OCI-LY7 (cell line): ENCODE data around the gene KIF25. TPM values are rescaled to one million over a fixed set of nuclear protein-coding genes. Genes with fewer than 3 reads are reported as not detected.

Source experiments
- BruUV-seq: library from RNA; stranded (reverse); fragments of 400-500 nt; replicated peaks from 2 replicates; lab custom pipeline; 2021; lab: Mats Ljungman, UMichigan
- CTCF ChIA-PET: fragments of 300-600 bp; sonication (Branson Sonifier 250); formaldehyde crosslinking; loops from one replicate; lab custom pipeline; 2022; ENCODE audit warnings: antibody characterized with exemption; ENCODE audit not compliant: unreplicated experiment; lab: Charles Lee
- POLR2A ChIA-PET: fragments of 300-600 bp; sonication (Branson Sonifier 250); formaldehyde crosslinking; loops from one replicate; lab custom pipeline; 2022; ENCODE audit warnings: antibody characterized with exemption; lab: Charles Lee
- DNase-seq: peaks from one replicate; pipeline ENCODE4 v3.0.0-alpha.2; 2015; ENCODE audit warnings: low spot score
- H2AFZ ChIP-seq: fragments of 200-600 bp; sonication (generic), shearing (Covaris generic); 2 replicates; pipeline ENCODE4 v1.6.1; 2014; ENCODE audit warnings: mild to moderate bottlenecking, antibody characterized with exemption, low read length, moderate library complexity
- H3K27ac ChIP-seq: fragments of 200-600 bp; sonication (generic); 2 replicates; pipeline ENCODE4 v1.5.1; 2014; ENCODE audit warnings: mixed run types, low read depth, mild to moderate bottlenecking, moderate library complexity, low read length, inconsistent platforms; ENCODE audit not compliant: poor library complexity, severe bottlenecking
- H3K36me3 ChIP-seq: fragments of 200-600 bp; sonication (generic); 2 replicates; pipeline ENCODE4 v1.6.1; 2014; ENCODE audit warnings: mild to moderate bottlenecking, antibody characterized with exemption, low read length, moderate library complexity, mixed read lengths; ENCODE audit not compliant: insufficient read depth
- H3K4me1 ChIP-seq: fragments of 200-600 bp; sonication (generic); 2 replicates; pipeline ENCODE4 v1.5.1; 2014; ENCODE audit warnings: mild to moderate bottlenecking, low read length; ENCODE audit not compliant: insufficient read depth, poor library complexity, severe bottlenecking
- H3K4me2 ChIP-seq: fragments of 200-600 bp; sonication (generic); 2 replicates; pipeline ENCODE4 v1.6.1; 2014; ENCODE audit warnings: mild to moderate bottlenecking, low read length
- H3K4me3 ChIP-seq: fragments of 200-600 bp; sonication (generic); 2 replicates; pipeline ENCODE4 v1.5.1; 2014; ENCODE audit warnings: mild to moderate bottlenecking, low read depth, low read length; ENCODE audit not compliant: poor library complexity, severe bottlenecking
- H3K79me2 ChIP-seq: fragments of 200-600 bp; sonication (generic); 2 replicates; pipeline ENCODE4 v1.6.1; 2016; ENCODE audit warnings: low read depth, mild to moderate bottlenecking, low read length, moderate library complexity, mixed read lengths; ENCODE audit not compliant: insufficient read depth
- H3K9me2 ChIP-seq: fragments of 200-600 bp; sonication (generic); 2 replicates; pipeline ENCODE4 v1.6.1; 2016; ENCODE audit warnings: mild to moderate bottlenecking, low read length, mixed read lengths; ENCODE audit not compliant: insufficient read depth
- H3K9me3 ChIP-seq: fragments of 200-600 bp; sonication (generic); 2 replicates; pipeline ENCODE4 v1.6.1; 2014; ENCODE audit warnings: mild to moderate bottlenecking, mixed run types, low read length, mixed read lengths
- H4K20me1 ChIP-seq: fragments of 200-600 bp; sonication (generic); 2 replicates; pipeline ENCODE4 v1.6.1; 2014; ENCODE audit warnings: mild to moderate bottlenecking, antibody characterized with exemption, low read length, moderate library complexity, mixed read lengths; ENCODE audit not compliant: insufficient read depth
- CTCF ChIP-seq: fragments of 200-600 bp; sonication (generic); conservative IDR thresholded peaks from 2 replicates; pipeline ENCODE4 v1.5.1; 2014; ENCODE audit warnings: mild to moderate bottlenecking, antibody characterized with exemption, low read length, moderate library complexity, mixed read lengths
- EZH2phosphoT487 ChIP-seq: fragments of 200-600 bp; sonication (generic); IDR thresholded peaks from 2 replicates; pipeline ENCODE4 v1.6.1; 2018; ENCODE audit warnings: low read depth, borderline replicate concordance, mild to moderate bottlenecking, mixed run types, antibody characterized with exemption, low read length, moderate library complexity, mixed read lengths
- intact Hi-C: fragments of 100-400 bp; cut with micrococcal nuclease; formaldehyde crosslinking; loops from one replicate; pipeline ENCODE4 v1.10.0; 2022; ENCODE audit not compliant: unreplicated experiment
- total RNA-seq, 2 experiments: library from RNA; depleted of rRNA in 1 of 2; stranded (reverse); fragments of >200 nt in 1 of 2; shearing (Covaris generic) in 1 of 2; gene quantifications; 2 replicates each; pipeline ENCODE4 v1.2.3, GENCODE V29; 2014 to 2022

Gene KIF25
- total RNA-seq, 2 experiments from 2014 or later: not detected

GRCh38 chr6:168061269-168062210 lies 64.1 kb downstream of the KIF25 start:
- no TSS peak for BruUV-seq

GRCh38 chr6:168062346-168063289 lies 65.1 kb downstream of the KIF25 start:
- Histone ChIP-seq H3K4me3 (no peak overlapping the region), H2AFZ (no peak overlapping the region), H3K4me1 (no peaks in the 10 kb centered on the region), H4K20me1 (no peaks in the 10 kb centered on the region), H3K79me2 (no peaks in the 10 kb centered on the region), H3K36me3 (no peaks in the 10 kb centered on the region), H3K9me3 (no peaks in the 10 kb centered on the region), H3K9me2 (no peaks in the 10 kb centered on the region), H3K4me2 (no peak overlapping the region), H3K27ac (no peak overlapping the region)
- DNase-seq: no peak
- POLR2A ChIA-PET: no interaction called here
- CTCF ChIA-PET: no interaction called here
- TF ChIP-seq CTCF (no peak), EZH2phosphoT487 (no peak)
- BruUV-seq: no TSS peak
- intact Hi-C loops: no loop called here

More at GRCh38 chr6:168061269-168062210, 64.1 kb downstream of the KIF25 start:
- no peak overlapping the region for H2AFZ ChIP-seq
- TF ChIP-seq CTCF (no peak), EZH2phosphoT487 (no peak)
- H3K4me1 ChIP-seq: no peaks in the 10 kb centered on the region
- H3K27ac ChIP-seq: no peak overlapping the region
- no peak for DNase-seq
- no peaks in the 10 kb centered on the region for H3K79me2 ChIP-seq
- CTCF ChIA-PET: no interaction called here
- no peaks in the 10 kb centered on the region for H3K9me2 ChIP-seq
- H3K4me2 ChIP-seq: no peak overlapping the region
- POLR2A ChIA-PET: no interaction called here
- no peak overlapping the region for H3K4me3 ChIP-seq
- no peaks in the 10 kb centered on the region for H3K9me3 ChIP-seq
- intact Hi-C loops: no loop called here
- H3K36me3 ChIP-seq: no peaks in the 10 kb centered on the region
- H4K20me1 ChIP-seq: no peaks in the 10 kb centered on the region
